Suppressor macrophage treated with lipopolysaccharide for 1 hour (primary cell): Measurements from ENCODE around the gene RXFP1.

ENCODE experiments used
- DNase-seq, 3 donors: peaks; one replicate each; pipeline ENCODE4 v3.0.0-alpha.2; 2020 to 2022

RXFP1 gene

DNA sequence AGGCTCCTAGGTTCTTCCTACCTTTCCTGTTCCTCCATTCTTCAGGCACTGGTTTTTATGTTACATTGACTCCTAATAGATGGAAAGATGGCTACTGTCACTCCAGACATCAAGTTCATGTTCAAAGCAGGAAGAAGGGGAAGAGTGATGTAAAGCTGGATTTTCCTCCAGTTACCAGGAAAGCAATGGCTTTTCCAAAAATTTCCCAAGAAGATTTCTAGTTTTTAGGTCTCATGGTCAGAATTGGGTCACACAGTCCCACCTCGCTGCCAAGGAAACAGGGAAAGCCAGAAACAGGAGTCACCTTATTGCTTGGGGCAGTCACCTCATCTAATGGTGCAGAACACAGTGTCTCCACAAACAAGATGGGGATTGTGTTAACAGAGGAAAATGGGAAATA is 21.5 kb downstream of the RXFP1 start:
- peak; percentile 50 to 81 (median 58) for DNase-seq

DNA sequence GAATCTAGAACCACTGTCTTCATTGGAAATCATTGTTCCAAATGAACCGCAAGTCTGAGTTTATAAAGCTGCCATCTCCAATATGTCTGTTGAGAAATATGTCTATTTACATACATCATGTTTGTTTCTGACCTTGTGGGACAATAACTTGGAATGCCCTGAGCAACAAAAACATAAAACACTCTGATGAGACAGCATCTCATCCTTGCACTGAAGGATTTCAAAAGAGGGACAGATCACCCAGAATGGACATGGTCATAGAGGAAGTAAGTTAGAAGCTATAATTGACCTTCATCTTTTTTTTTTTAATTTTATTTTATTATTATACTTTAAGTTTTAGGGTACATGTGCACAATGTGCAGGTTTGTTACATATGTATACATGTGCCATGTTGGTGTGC is 22.5 kb downstream of the RXFP1 start:
- DNase-seq, result peak; percentile 24 to 69 (median 39)

DNA sequence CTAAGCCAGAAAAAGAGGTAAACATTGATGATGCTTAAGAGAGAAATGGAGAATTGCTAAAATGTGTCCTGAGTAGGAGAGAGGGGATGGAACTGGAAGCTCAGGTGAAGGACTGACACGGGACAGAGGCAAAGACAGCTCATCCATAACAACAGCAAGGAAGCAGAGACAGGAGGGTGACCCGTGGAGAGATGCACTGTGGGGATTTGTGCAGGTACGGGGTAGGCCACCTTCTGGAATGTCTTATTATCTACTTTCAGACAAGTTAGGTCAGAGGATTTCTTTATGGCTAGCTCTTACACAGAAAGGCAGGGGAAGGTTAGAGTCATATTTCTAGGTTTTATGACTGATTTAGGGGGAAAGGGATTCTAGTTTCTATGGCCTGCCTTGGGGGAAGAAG is 31.7 kb downstream of the RXFP1 start:
- no peak for DNase-seq

DNA sequence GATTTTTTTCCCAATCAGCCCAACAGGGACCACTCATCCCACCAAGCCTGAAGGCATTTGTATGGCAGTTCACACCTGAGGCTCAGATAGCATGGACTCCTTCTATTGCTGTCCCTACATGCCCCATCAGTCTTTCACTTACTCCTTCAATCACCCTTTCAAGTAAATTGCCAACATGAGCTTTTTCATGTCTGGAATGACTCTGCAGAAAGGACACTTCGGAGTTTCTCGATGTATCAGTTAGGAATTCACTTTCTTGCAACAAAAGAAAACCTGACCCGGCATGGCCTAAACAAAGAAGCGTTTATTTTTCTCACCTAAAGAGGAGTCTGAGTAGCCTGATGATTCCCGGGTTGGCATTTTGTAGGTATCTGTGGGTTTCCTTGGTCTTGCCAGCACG is 38.6 kb downstream of the RXFP1 start:
- no peak for DNase-seq

DNA sequence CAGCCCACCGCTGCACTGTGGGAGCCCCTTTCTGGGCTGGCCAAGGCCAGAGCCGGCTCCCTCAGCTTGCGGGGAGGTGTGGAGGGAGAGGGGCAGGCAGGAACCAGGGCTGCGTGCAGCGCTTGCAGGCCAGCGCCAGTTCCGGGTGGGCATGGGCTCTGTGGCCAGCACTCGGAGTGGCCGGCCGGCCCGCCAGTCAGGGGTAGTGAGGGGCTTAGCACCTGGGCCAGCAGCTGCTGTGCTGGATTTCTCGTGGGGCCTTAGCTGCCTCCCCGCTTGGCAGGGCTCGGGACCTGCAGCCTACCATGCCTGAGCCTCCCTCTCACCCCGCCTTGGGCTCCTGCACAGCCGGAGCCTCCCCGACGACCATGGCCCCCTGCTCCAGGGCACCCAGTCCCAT is 45.2 kb downstream of the RXFP1 start:
- no peak for DNase-seq

DNA sequence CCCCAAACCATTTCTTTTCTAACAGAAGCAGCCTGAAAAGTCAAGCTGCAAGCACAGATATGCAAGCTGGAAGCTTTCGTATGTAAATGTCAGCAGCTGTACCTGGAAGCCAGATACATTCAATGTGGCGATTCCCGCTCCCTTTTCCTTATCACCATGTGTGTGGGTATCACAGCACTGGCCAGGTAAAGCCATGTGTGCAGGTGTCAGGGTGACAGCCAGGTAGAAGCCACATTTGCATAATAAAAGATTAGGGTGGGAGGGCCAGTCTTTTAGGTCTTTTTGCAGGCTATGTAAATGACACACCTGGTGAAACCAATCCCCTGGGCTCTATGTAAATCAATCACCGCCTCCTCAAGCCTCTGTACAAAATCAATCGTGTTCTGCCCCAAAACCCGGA is 50.1 kb downstream of the RXFP1 start:
- DNase-seq, result no peak

DNA sequence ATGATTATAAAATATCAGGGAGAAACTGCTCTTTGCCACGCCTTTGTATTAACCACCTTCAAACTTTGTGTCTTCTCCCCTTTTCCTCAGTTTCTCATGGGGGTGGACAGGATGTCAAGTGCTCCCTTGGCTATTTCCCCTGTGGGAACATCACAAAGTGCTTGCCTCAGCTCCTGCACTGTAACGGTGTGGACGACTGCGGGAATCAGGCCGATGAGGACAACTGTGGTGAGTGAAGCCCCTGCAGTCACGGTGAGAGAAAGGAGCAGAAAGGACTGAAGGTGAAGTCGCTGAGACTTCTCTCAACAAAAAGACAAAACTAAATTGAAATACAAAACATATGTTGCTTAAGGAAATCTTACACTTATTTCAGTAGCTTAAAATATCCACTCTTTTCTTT is 50.9 kb downstream of the RXFP1 start:
- DNase-seq, result no peak

DNA sequence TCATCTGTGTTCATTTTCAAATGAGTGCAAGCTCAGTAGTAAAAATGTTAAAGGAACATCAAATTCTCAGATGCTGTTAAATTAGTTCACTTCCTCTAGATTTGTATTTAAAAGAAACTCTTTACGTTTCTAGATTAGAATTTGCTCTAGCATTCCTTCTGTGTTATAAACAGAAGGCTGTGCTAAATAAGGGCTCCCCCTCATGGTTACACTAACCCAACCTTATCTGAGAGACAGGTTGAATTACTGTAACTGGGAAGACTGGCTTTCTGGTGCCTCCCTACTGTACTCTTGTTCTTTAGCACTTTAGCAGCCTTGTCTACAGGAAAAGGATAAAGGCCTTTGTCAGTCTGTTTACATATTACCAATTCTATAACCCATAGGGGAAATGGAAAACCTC is 56.8 kb downstream of the RXFP1 start:
- DNase-seq, result peak; percentile 19 to 37 (median 35)

DNA sequence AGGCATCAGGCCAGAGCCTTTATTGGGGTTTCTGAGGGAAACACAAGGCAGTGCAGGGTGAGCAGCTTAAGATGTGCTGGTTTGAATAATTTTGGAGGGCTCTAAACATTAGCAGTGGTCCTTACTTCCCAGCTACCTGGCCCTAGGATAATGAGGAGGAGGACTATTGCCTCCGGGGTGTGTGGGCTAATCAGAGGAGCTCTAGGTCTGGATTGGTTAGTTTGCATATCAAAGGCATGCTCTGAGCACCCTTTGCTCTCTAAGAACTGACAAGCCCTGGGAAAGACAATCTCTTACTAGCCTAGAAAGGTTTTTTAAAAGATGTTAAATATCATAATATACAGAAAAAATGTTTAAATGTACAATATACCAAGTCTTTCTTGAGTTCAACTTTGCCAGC is 58.4 kb downstream of the RXFP1 start:
- DNase-seq, result no peak

DNA sequence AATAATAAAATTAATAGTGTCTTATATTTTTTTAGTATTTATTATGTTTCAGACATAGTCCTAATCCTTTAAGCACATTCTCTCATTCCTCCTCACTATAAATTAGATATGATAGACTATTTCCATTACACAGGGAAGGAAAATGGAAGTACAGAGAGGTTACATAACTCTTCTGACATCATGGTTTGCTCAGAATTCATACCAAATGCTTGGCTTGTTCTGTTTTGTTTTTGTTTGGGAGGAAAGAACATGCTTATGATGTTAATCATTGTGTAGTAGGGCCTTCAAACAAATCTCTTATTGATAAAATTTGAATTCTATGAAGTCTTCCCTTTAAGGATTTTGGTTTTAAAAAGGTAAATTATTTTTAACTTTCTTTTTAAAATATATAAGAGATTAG is 59.5 kb downstream of the RXFP1 start:
- DNase-seq, result peak; percentile 12 to 36 (median 24)

DNA sequence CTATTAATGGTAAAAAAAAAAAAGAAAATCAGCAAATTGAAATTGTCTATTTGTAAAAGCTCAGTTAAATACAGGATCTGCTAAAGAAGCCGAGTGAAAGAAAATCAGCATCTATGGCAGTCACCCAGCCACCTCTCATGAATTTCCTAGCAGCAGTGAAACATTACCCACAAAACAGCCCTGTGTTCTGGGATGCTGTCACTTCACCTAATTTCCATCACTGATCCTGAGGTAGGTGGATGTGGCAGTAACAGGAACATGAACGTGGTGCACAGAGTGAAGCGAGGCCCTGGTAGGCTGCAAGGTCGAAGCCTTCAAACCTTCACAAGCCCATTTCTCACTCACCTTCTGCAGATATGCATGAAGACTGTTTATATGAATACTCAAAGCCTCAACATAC is 65.2 kb downstream of the RXFP1 start:
- DNase-seq, result no peak

DNA sequence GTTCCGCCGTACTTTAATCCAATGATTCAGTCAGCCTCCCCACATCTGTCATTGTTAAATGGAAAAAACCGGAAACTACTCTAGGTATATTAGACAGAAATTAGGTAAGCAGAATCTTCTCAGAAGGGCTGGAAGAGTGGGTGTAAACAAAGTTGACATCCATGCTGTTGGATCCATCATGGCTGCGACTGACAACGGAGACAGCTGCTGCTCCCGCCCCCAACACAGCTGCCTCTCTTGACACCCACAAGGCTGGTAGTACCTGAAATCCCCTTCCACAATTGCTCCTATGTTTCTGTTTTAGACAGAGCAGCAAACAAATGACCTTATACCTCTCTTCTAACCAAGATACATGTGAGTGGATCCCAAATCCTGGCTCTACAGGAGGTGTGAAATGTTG is 66.6 kb downstream of the RXFP1 start:
- DNase-seq, result no peak

DNA sequence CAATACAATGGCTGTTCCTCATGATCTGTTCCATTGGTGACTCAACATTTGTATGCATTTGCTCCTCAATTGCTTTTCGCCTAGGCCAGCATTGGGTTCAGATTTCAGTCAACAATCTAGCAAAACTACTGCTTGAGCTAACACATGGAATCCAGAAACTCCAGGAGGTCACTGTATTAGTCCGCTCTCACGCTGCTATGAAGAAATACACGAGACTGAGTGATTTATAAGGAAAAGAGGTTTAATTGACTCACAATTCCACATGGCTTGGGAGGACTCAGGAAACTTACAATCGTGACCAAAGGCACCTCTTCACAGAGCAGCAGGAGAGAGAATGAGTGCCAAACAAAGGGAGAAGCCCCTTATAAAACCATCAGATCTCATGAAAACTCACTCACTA is 67.1 kb downstream of the RXFP1 start:
- DNase-seq, result no peak

DNA sequence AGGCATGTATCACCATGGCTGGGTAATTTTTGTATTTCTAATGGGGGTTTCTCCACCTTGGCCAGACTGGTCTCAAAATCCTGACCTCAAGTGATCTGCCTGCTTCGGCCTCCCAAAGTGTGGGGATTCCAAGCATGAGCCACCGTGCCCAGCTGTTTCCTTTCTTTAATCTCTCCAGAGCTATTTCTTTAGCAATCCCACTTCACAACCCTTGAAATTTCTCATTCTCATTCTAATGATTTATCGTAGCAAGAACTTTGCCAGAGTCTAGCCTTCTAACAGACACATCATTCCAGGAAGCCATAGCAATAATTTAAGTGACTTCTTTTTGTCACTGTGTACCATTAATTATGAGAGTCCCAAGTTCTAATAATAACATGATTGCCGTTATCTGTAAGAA is 68.6 kb downstream of the RXFP1 start:
- DNase-seq, result peak; percentile 69 to 88 (median 76)

DNA sequence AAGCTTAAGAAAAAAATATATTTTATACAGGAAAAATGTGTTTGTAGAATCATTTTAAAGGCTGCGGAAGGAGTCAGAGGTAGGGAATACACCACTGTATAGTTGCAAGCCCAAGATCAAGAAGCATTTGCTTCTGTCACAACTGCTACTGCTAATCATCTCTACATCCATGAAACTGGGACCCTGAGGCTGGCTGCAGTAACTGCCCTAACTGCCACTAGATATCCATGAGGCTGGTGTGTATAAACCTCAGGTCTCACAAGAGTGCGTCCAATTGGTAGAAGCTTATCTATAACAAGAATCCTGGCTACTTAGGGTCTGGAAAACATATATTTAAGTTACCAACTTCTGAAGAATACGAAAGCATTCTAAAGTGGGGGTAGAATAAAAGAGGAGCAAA is 69.1 kb downstream of the RXFP1 start:
- no peak for DNase-seq

DNA sequence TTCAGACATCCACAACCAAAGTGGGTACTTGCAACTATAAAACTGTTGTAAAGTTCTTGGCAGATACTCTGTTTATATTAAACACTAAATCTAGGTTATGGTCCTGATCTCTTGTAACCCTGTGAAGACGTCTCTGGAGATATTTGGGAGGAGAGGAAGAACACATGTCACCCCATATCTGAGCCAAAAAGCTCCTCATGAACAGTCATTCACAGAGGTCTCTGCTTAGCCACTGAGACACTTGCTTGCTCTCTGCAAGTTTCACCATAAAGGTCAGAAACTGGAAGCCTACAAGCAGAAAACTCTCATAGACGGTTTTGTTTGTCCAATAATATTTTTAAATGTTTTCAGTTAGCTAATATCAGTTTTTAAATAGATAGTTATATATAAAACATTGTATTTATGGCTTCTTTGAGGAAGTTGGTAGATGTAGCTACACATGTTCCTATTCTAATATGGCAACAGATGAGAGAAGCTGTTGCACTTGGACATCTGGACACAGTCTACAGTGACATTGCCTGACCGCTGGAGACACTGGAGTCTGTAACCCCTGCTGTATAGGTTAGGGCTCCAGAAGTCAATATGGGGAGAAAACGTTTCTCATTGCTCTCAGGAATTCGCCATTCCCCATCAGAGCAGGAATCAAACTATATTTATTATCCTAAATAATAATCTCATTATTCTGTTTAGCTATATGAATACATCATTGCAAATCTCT is 76.4 kb downstream of the RXFP1 start:
- no peak for DNase-seq

DNA sequence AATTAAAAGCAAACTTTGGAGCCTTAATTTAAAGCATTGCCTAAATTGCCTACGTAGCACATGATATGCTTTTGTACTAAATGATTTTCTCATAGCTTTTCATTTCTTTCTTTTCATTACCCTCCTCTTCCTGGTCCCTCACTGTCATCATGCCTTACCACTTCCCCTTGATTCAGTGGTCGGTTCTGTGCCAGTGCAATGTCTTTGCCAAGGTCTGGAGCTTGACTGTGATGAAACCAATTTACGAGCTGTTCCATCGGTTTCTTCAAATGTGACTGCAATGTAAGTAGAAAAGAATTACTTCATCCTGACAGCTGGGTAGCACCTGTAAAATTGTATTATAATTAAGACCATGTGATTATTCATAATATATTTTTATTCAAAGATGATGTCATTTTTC is 77.5 kb downstream of the RXFP1 start:
- DNase-seq, result peak; percentile 43 to 59 (median 51)

DNA sequence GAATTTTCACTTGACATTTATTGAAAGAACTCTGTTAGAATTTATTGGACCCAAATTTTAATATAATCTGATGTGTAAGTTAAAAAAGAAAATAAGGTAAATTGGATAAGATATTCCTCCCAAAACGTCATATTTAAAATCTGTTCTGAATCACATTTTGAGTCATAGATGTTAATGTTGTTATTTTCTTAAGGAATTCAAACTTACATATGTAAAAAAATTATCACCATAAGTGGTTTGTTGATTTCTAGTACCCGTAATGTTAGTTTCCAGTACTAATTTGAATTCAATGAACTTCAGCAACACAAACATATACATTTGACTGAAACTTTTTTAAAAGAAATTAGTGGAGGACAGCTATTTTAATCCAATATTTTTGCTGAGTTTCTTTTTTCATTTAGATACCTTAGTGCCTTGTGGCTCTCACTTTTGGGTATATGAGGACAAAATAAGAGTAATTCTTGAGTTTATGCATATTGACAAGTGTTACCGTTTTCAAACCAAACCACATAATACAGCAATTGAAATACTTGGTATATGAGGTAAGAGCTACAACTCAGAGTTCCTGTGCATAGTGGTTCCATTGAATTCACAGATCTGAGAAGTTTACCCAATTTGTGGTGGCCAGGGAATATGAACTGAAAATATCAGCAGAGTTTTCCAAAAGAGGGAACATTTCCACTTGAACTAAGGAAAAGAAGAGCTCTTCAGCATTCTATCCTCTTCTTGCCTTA is 78.2 kb downstream of the RXFP1 start:
- DNase-seq, result no peak

DNA sequence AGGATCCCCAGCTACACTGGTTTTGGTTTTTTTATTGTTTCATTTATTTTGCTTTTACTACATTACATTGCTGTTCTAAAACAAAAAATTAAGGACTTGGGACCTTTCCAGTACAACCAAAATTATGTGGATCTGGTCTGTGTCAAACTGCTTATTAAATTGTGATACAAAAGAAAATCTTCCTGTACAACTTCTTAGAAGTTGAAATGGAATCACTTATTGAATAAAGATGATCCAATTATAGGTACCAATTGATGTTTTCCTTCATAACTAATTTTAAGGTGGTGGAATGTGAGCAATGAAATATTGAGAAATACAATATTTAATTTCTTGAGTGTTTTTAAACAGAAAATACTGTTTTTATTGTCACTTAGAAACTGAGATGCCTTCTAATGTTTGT is 82.7 kb downstream of the RXFP1 start:
- DNase-seq, result no peak

DNA sequence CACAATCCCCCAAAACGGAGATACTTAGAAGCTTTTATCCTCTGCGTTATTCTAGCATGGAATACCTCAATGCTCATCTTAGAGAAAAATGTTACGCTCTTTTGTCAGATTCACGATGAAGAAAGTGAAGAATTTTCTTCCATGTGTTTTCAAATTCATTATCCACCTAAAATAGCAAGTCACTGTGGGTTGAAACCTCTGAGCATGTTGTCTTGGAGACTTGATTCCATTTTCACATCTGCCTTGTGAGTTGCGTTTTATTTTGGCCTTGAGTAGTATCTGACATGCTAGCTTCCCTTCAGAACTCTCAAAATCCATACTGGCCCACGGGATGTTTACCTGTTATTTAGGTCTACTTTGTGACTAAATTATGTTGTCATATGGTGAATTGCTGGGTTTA is 83.7 kb downstream of the RXFP1 start:
- DNase-seq, result no peak

DNA sequence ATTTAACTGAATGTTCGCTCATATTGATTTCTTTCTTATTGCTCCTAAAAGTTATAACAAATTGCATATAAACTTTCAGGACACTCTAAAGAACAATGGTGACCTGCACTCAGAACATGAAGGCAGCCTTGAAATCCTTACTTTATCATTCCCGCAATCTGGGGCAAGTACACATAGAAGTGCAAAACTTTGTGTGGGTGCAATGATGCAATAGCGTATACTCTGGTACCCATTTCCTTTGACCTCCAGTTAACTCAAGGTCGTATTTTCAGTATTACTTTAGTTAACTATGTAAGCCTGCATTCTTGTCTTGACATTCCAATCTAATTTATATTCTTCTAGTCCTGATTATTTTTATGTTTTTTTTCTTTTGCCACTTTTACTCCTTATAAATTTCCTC is 85.3 kb downstream of the RXFP1 start:
- DNase-seq, result no peak

DNA sequence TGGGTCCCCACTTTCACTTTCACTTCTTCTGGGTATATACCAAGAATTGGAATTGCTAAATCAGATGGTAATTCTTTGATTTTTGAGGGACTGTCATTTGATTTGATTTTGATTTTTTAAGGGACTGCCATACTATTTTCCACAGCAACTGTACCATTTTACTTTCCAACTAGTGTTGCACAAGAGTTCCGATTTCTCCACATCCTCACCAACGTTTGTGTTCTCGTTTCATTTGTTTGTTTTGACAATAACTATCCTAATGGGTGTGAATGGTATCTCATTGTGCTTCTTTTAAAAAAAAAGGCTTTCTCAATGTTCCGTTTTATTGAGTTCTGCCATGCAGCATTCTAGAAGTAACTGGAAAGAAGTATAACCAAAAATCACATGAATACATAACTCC is 87.4 kb downstream of the RXFP1 start:
- peak; percentile 36 to 45 (median 37) for DNase-seq

DNA sequence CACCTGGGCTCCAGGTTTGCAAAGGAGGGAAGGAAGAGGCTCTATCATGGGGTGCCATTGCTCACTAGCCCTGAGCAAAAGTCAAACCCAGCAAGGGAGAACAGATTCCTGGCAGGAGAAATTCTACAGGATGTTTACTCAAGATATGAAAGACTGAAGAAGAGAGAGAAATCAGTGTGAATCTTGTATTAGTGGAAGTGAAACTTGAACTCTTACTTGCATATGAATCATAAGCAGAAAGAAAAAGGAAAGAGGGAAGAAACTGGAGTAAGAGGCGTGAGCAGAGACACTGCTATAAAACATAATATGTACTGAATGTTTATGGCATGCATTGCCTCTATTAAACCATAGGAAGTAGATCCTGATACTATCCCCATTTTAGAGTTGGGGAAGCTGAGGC is 89.1 kb downstream of the RXFP1 start:
- peak; percentile 48 to 89 (median 85) for DNase-seq

DNA sequence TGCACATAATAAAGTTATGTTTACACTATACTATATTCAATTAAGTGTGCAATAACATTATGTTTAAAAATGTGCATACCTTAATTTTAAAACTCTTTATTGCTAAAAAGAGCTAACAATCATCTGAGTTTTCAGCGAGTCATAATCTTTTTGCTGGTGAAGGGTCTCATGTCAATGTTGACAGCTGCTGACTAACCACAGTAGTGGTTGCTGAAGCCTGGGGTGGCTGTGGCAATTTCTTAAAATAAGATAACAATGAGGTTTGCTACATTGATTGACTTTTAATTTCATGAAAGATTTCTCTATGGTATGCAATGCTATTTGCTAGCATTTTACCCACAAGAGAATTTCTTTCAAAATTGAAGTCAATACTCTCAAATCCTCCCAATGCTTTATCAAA is 91.4 kb downstream of the RXFP1 start:
- no peak for DNase-seq

DNA sequence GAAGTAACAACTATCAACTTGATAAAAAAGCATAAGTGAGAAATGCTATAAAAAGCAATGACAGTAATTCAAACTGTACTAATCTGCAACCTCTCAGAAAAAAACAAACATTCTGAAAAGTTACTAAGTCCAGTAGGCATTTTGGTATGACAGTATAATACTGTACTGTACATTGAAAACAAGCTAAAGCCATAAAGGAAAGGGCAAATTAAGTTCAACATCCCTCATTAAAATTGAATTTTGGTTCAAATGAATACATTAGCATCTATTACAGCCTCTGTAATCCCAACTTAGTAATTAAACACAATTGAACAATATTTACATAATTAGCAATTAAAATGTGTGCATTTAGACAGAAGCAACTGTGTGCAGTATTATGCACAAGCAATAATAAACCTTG is 96.3 kb downstream of the RXFP1 start:
- no peak for DNase-seq
